T1000 (cell line): ENCODE data around the gene WDR59.
"Not testable (repeated sequence)": the region's sequence is repeated elsewhere in the genome, so short reads cannot be mapped to it uniquely, and the experiment has no call there.

ENCODE experiments used
- DNase-seq: peaks from one replicate; lab custom pipeline; 2025; ENCODE audit warnings: mixed read lengths; lab: John Stamatoyannopoulos, UW

The WDR59 gene

DNA sequence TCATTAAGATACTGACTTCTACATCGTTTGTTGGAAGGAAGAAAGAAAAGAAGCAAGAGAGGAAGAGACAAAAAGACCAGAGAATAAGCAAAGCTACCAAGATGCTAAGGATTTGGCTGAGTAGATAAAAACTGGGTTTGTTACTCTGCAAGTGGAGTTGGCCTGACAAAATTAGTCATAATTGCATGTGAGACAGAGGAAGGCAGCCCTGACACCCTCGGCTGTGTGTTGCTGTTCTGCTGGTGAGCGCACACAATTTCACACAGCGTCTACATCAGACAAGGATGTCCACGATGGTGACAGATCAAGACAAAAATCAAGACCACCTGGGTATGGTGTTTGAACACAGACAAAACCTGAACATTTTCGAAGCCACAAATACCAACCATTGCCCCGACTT lies 134.9 kb downstream of the WDR59 start:
- DNase-seq, result no peak

GRCh38 chr16:74847202-74847601 lies 137.7 kb downstream of the WDR59 start:
- DNase-seq, result no peak

DNA sequence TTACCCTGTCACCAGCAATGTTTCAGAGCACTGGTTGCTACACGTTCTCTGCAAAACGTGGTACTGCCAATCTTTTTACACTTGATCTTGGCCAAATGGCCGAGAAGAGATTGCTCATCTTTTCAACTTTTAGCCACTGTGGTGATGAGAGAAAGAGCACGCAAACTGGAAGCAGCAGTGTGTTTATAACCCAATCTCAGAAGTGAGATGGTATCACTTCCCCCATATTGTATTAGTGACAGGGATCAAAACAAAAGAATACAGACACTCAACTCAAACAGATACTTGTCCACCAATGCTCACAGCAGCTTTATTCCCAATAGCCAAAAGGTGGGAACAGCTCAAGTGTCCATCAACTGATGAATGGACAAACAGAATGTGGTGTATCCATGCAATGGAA lies 138.2 kb downstream of the WDR59 start:
- no peak for DNase-seq

DNA sequence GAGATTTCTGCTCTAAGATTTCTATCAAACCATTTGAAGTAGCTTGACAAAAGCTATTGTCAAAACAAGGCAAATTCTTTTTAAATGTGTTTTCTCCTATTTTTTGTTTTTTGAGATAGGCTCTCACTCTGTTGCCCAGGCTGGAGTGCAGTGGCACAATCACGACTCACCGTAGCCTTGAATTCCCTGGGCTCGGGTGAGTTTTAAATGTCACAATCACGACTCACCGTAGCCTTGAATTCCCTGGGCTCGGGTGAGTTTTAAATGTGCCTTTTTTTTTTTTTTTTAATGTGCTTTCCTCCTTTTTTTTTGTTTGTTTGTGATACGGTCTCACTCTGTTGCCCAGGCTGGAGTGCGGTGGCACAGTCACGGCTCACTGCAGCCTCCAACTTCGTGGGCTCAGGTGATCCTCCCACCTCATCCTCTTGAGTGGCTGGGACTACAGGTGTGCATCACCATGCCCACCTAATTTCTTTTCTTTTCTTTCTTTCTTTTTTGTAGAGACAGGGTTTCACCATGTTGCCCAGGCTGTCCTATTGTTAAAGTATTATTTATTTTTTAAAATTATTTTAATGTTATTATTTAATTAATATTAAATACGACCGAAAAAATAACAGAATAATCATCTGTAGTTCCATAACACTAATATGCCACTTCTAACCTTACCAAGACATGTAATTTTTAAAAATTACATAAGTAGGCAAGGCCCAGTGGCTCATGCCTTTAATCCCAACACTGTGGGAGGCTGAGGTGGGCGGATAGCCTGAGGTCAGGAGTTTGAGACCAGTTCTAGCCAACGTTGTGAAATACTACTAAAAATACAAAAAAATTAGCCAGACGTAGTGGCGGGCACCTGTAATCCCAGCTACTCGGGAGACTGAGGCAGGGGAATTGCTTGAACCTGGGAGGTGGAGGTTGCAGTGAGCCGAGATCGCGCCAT lies 140.6 kb downstream of the WDR59 start:
- no peak for DNase-seq

DNA sequence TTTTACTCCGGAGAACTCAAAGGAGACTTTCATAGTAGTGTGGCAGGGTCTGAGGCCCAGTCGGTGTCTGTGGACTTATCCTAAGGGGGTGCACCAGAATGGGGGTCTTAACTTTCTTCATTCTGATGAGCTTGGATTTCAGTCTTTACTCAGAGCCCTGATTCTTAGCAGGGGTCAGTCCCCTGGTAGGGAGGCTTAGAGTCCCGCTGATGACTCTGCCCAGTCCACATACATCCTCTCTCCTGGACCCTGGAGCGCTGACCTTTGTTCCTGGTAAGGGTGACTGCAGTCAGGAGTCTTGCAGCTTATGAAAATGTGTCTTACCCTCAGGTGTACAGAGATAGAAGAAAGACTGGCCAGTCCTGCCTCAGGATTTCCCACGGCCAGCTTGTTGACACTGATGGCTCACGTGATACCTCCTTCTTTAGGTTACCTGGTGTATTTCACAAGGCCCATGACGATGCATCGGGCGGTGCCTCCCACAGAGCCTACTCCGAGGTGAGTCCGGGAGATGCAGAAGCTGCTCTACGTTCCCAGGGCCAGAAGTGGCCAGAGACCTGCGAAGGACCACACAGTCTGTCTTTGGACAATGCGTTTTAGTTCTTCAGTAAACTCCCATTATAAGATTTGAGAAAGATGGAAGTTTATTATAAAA lies 141.4 kb downstream of the WDR59 start:
- not testable (repeated sequence) for DNase-seq

DNA sequence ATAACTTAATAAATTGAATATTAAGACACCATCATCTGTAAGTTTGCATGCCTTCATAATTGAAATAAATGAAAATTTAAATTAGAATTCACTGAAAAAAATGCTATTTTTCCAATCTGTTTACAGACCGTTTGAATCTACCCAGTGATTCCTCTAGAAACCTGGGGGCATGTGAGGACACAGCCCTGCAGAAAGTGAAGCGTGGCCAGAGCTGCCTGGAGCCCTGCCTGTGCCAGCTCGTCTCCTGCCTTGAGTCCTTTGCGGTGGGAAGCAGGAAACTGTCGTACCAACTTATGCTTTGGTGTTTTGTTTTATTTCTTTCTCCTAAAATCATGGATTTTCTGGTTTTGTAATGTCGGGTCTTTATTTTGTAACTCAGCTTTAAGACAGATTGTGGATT lies 142.5 kb downstream of the WDR59 start:
- no peak for DNase-seq

DNA sequence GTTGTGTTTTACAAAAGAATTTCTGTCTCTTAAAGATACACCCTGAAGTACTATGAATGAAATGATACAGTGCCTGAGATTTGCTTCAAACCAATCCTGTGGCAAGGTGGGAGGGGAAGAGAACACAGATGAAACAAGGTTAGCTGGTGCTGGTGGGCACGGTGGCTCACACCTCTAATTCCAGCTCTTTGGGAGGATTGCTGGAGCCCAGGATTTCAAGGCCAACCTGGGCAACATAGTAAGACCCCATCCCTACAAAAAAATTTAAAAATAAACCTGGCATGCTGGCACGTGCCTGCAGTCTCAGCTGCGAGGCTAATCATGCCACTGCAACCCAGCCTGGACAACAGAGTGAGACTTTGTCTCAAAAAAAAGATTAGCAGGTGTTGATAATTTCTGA lies 143.0 kb downstream of the WDR59 start:
- no peak for DNase-seq

- no peak for DNase-seq
These were observed 143.5 kb downstream of the WDR59 start for GRCh38 chr16:74841469-74841868.

- DNase-seq, result no peak
These were observed 147.9 kb downstream of the WDR59 start for GRCh38 chr16:74837056-74837455.

DNA sequence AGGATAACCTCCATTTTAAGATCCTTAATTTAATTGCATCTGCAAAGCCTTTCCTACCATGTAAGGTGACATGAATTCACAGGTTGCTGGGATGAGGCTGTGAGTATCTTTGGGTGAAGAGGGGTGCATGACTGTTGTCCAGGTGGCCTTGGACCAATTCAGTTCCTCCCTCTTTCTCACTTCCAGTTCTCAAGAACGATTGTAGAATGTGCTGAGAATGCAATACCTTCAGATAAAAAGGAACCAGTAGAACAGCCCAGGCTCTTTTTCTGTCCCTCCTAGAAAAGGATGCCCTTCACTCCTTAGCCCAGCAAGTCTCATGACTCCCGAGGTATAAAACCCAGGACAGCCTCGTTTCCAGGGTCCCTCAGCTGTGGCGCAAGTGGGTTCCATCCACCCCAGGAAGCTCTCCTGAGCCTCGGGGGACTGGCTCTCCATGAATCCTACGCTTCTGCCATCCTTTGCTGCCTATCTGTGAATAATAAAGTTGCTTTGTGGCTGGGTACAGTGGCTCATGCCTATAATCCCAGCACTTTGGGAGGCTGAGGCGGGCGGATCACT lies 148.7 kb downstream of the WDR59 start:
- DNase-seq, result no peak

- no peak for DNase-seq
These were observed 152.7 kb downstream of the WDR59 start for GRCh38 chr16:74832228-74832627.

- DNase-seq, result no peak
These were observed 153.5 kb downstream of the WDR59 start for GRCh38 chr16:74831467-74831866.

GRCh38 chr16:74830648-74831047 lies 154.3 kb downstream of the WDR59 start:
- no peak for DNase-seq

- no peak for DNase-seq
These were observed 155.3 kb downstream of the WDR59 start for GRCh38 chr16:74829637-74830036.

GRCh38 chr16:74825941-74826340 lies 159.0 kb downstream of the WDR59 start:
- DNase-seq, result no peak

- no peak for DNase-seq
These were observed 159.9 kb downstream of the WDR59 start for GRCh38 chr16:74825016-74825415.
